ENCODE results near the gene PHF12. TPM values are rescaled to one million over a fixed set of nuclear protein-coding genes. Genes with fewer than 3 reads are reported as not detected.
"Not testable (repeated sequence)": the region's sequence is repeated elsewhere in the genome, so short reads cannot be mapped to it uniquely, and the experiment has no call there.

Gene PHF12
- total RNA-seq, 4 donors from 2014 or later, result 22.0 to 62.9 (median 60.1) TPM

GRCh38 chr17:28937044-28937729 is 14.1 kb downstream of the PHF12 start:
- 72 to 83% methylated on average over 5 of the region's 5 CpGs for WGBS, 2 donors
- no peak for DNase-seq
- no peak overlapping the region for H3K4me3 ChIP-seq (replicated peaks in 1 of 3)
- TF ChIP-seq POLR2A (IDR thresholded peaks at IDR 0.05), result no peak
- TF ChIP-seq CTCF (IDR thresholded peaks at IDR 0.05), result no peak
- no peaks in the 10 kb centered on the region for H3K27me3 ChIP-seq
- no peaks in the 10 kb centered on the region for H3K9me3 ChIP-seq
- intact Hi-C loops (cut with DNase I), result no loop called here
- no peak overlapping the region for H3K27ac ChIP-seq
- peaks cover 26 to 34% of the 10 kb centered on the region in 2 donors for H3K4me1 ChIP-seq
- H3K36me3 ChIP-seq, result no peaks in the 10 kb centered on the region

GRCh38 chr17:28935744-28936460 is 15.4 kb downstream of the PHF12 start:
- no peak overlapping the region for H3K27ac ChIP-seq
- no peak for TF ChIP-seq POLR2A (IDR thresholded peaks at IDR 0.05)
- no peak for TF ChIP-seq CTCF (IDR thresholded peaks at IDR 0.05)
- H3K36me3 ChIP-seq, result no peaks in the 10 kb centered on the region
- H3K9me3 ChIP-seq, result no peaks in the 10 kb centered on the region
- WGBS, 2 donors, result 93 to 94% methylated on average over 8 of the region's 8 CpGs
- DNase-seq, result no peak
- no peak overlapping the region for H3K4me3 ChIP-seq (replicated peaks in 1 of 3)
- peaks cover 27 to 33% of the 10 kb centered on the region in 2 donors for H3K4me1 ChIP-seq
- intact Hi-C loops (cut with DNase I), result no loop called here
- H3K27me3 ChIP-seq, result no peaks in the 10 kb centered on the region

GRCh38 chr17:28934508-28934907 is 16.8 kb downstream of the PHF12 start:
- peaks cover 24 to 33% of the 10 kb centered on the region in 2 donors for H3K4me1 ChIP-seq
- H3K27me3 ChIP-seq; DNase-seq; H3K4me3 ChIP-seq (replicated peaks in 1 of 3); H3K27ac ChIP-seq; H3K36me3 ChIP-seq; H3K9me3 ChIP-seq; intact Hi-C loops (cut with DNase I): not testable (repeated sequence)
- 99% methylated on average over 8 of the region's 8 CpGs for WGBS, 2 donors

- WGBS, 2 donors, result 91 to 99% methylated on average over 2 of the region's 2 CpGs
- intact Hi-C loops (cut with DNase I), result no loop called here
Measured at GRCh38 chr17:28929787-28930186, 21.5 kb downstream of the PHF12 start.

GRCh38 chr17:28928061-28928460 is 23.3 kb downstream of the PHF12 start:
- H3K36me3 ChIP-seq, result peaks cover 9 to 10% of the 10 kb centered on the region in 2 donors
- 89 to 100% methylated on average over 2 of the region's 2 CpGs for WGBS, 2 donors
- H3K27me3 ChIP-seq, result no peaks in the 10 kb centered on the region
- intact Hi-C loops (cut with DNase I), result no loop called here
- DNase-seq, result no peak
- TF ChIP-seq CTCF (IDR thresholded peaks at IDR 0.05) (no peak), POLR2A (IDR thresholded peaks at IDR 0.05) (no peak)
- no peak overlapping the region for H3K27ac ChIP-seq
- H3K4me1 ChIP-seq, result peaks cover 12 to 26% of the 10 kb centered on the region in 2 donors
- H3K9me3 ChIP-seq, result no peaks in the 10 kb centered on the region
- no peak overlapping the region for H3K4me3 ChIP-seq (replicated peaks in 1 of 3)

More at GRCh38 chr17:28929787-28930186, 21.5 kb downstream of the PHF12 start:
- DNase-seq, result no peak
- no peak overlapping the region for H3K27ac ChIP-seq
- no peaks in the 10 kb centered on the region for H3K27me3 ChIP-seq
- no peaks in the 10 kb centered on the region for H3K36me3 ChIP-seq
- H3K4me3 ChIP-seq (replicated peaks in 1 of 3), result no peak overlapping the region
- peaks cover 12 to 26% of the 10 kb centered on the region in 2 donors for H3K4me1 ChIP-seq
- TF ChIP-seq CTCF (IDR thresholded peaks at IDR 0.05) (no peak), POLR2A (IDR thresholded peaks at IDR 0.05) (no peak)
- H3K9me3 ChIP-seq, result no peaks in the 10 kb centered on the region
